GM12878 (cell line): ENCODE data around the gene MILR1. TPM values are rescaled to one million over a fixed set of nuclear protein-coding genes. Genes with fewer than 3 reads are reported as not detected.

ENCODE experiments used
- ATAC-seq: fragments of 200-7000 bp; cut with Tn5 transposase; 3 replicates; pipeline ENCODE4 v1.9.1; 2020; ENCODE audit warnings: mild to moderate bottlenecking, moderate library complexity
- BruUV-seq: library from RNA; stranded (reverse); fragments of 400-500 nt; replicated peaks from 2 replicates; lab custom pipeline; 2021; lab: Mats Ljungman, UMichigan
- CTCF ChIA-PET: fragments of 300-600 bp; sonication (Branson Sonifier 250); formaldehyde crosslinking; extraction: SDS; loops from one replicate; lab custom pipeline; 2021; ENCODE audit warnings: inconsistent platforms; lab: Yijun Ruan, JAX
- POLR2A ChIA-PET: fragments of 350-600 bp; formaldehyde crosslinking; extraction: SDS; loops from one replicate; lab custom pipeline; 2021; ENCODE audit warnings: inconsistent platforms; lab: Charles Lee
- RAD21 ChIA-PET: fragments of 300-600 bp; sonication (Branson Sonifier 250); formaldehyde crosslinking; loops from one replicate; lab custom pipeline; 2023; ENCODE audit warnings: antibody characterized with exemption; ENCODE audit not compliant: unreplicated experiment; lab: Charles Lee
- SMC1A ChIA-PET: fragments of 300-600 bp; sonication (Branson Sonifier 250); formaldehyde crosslinking; loops from one replicate; lab custom pipeline; 2023; ENCODE audit not compliant: unreplicated experiment, uncharacterized antibody; lab: Charles Lee
- DNase-seq: peaks from one replicate; pipeline ENCODE4 v3.0.0-alpha.2; 2011; ENCODE audit warnings: low read depth, low spot score
- FAIRE-seq: peaks from 3 replicates; lab custom pipeline; 2011; peaks lifted over from hg19 to GRCh38; lab: Jason Lieb, UNC
- H2AFZ ChIP-seq: 2 replicates; pipeline ENCODE4 v1.6.0; 2011; ENCODE audit warnings: low read depth, low read length, control low read depth; ENCODE audit not compliant: control insufficient read depth
- H3K27ac ChIP-seq: 2 replicates; pipeline ENCODE4 v1.5.1; 2011; ENCODE audit warnings: control low read depth; ENCODE audit not compliant: control insufficient read depth, insufficient read depth
- H3K27me3 ChIP-seq, 2 experiments: replicated peaks in 1 of 2; 2 replicates each; pipeline versions ENCODE4 v1.6.0 to v1.6.1; 2011; ENCODE audit warnings: low read length in 1 of 2; ENCODE audit not compliant: control insufficient read depth in 2 of 2, insufficient read depth in 2 of 2
- H3K36me3 ChIP-seq, 2 experiments: 2 replicates each; pipeline ENCODE4 v1.5.1; 2011; ENCODE audit warnings: low read length in 1 of 2; ENCODE audit not compliant: control insufficient read depth in 2 of 2, insufficient read depth in 2 of 2
- H3K4me1 ChIP-seq: 2 replicates; pipeline ENCODE4 v1.6.1; 2011; ENCODE audit warnings: mild to moderate bottlenecking, low read length, moderate library complexity, mixed read lengths; ENCODE audit not compliant: control insufficient read depth, insufficient read depth
- H3K4me2 ChIP-seq: 2 replicates; pipeline ENCODE4 v1.6.0; 2011; ENCODE audit warnings: control low read depth; ENCODE audit not compliant: control insufficient read depth, insufficient read depth
- H3K4me3 ChIP-seq: fragments of 200-600 bp; sonication (generic); 2 replicates; pipeline ENCODE4 v1.5.1; 2016
- H3K79me2 ChIP-seq: 2 replicates; pipeline ENCODE4 v1.6.0; 2011; ENCODE audit warnings: low read length; ENCODE audit not compliant: control insufficient read depth, insufficient read depth
- H3K9ac ChIP-seq: 2 replicates; pipeline ENCODE4 v1.8.0; 2011; ENCODE audit warnings: low read length, control low read depth, mixed read lengths; ENCODE audit not compliant: control insufficient read depth, insufficient read depth
- H3K9me3 ChIP-seq: replicated peaks from 3 replicates; pipeline ENCODE4 v1.5.1; 2011; ENCODE audit warnings: mild to moderate bottlenecking, low read length; ENCODE audit not compliant: control insufficient read depth, insufficient read depth
- H4K20me1 ChIP-seq: 2 replicates; pipeline ENCODE4 v1.6.0; 2011; ENCODE audit not compliant: control insufficient read depth, insufficient read depth
- CHD1 ChIP-seq: IDR thresholded peaks from 2 replicates; pipeline ENCODE4 v1.6.1; 2012; ENCODE audit warnings: low read depth, low read length, improper control_type of control experiment
- FOXM1 ChIP-seq: IDR thresholded peaks from 2 replicates; pipeline ENCODE4 v1.6.1; 2012; ENCODE audit warnings: low read depth, mild to moderate bottlenecking, inconsistent platforms, low read length, moderate library complexity
- IKZF2 ChIP-seq, 2 experiments: fragments of 450-650 bp; IDR thresholded peaks; 2 replicates each; pipeline ENCODE4 v1.6.1; 2017; ENCODE audit warnings: mild to moderate bottlenecking in 2 of 2, moderate library complexity in 2 of 2
- KDM1A ChIP-seq: fragments of 200-600 bp; sonication (generic); IDR thresholded peaks from 2 replicates; pipeline ENCODE4 v1.6.1; 2016; ENCODE audit warnings: borderline replicate concordance
- RAD51 ChIP-seq: fragments of 450-650 bp; IDR thresholded peaks from 2 replicates; pipeline ENCODE4 v1.6.1; 2016; ENCODE audit warnings: moderate library complexity, mild to moderate bottlenecking, inconsistent platforms
- RUNX3 ChIP-seq: IDR thresholded peaks from 2 replicates; pipeline ENCODE4 v1.6.1; 2012; ENCODE audit warnings: low read length, inconsistent platforms
- WRNIP1 ChIP-seq: IDR thresholded peaks from 2 replicates; pipeline ENCODE4 v1.6.1; 2011; ENCODE audit warnings: low read depth, low read length, improper control_type of control experiment, borderline replicate concordance
- WGBS: methylation state at CpG from one replicate; pipeline ENCODE4 v1.1.6; 2016; ENCODE audit warnings: low lambda C conversion rate; ENCODE audit not compliant: insufficient replicate concordance, insufficient coverage; ENCODE audit errors: missing lambda C conversion rate; 5-methylcytosine and 5-hydroxymethylcytosine counted together
- in situ Hi-C: fragments of 300-500 bp; cut with MboI; formaldehyde crosslinking; loops from 9 replicates; pipeline ENCODE4 v1.14.3; 2018; ENCODE audit warnings: mixed read lengths
- intact Hi-C: fragments of 100-400 bp; cut with micrococcal nuclease; formaldehyde crosslinking; loops from one replicate; pipeline ENCODE4 v1.14.2; 2022; ENCODE audit not compliant: unreplicated experiment
- polyA plus RNA-seq, 11 experiments: library from polyadenylated mRNA; depleted of rRNA in 4 of 11; unstranded in 6 of 11; stranded (reverse) in 5 of 11; fragments of >200 nt; fragmentation: Nextera tagmentation in 4 of 11; fragmentation: Illumina TruSeq in 1 of 11; extraction: Ambion mirVana in 4 of 11; extraction: Trizol in 1 of 11; gene quantifications; 1 replicate in 1 of 11; 2 replicates in 10 of 11; pipeline versions ENCODE4 v1.2.1 to v1.2.3, GENCODE V29; 2011 to 2016; ENCODE audit warnings: inconsistent platforms in 2 of 11, missing spikeins in 2 of 11, low read depth in 1 of 11
- total RNA-seq, 4 experiments: library from RNA; depleted of rRNA in 3 of 4; stranded (reverse); fragments of >200 nt in 3 of 4; fragmentation: Illumina TruSeq in 1 of 4; extraction: Trizol in 1 of 4; gene quantifications; 2 replicates each; pipeline versions ENCODE4 v1.2.1 to v1.2.3, GENCODE V29; 2013 to 2021
- TF ChIP-seq, protein P1 (sequence below): IDR thresholded peaks from 2 replicates; pipeline ENCODE4 v1.6.1; 2012; ENCODE audit warnings: low read depth, low read length, improper control_type of control experiment
- TF ChIP-seq, protein P2 (sequence below): fragments of 450-650 bp; IDR thresholded peaks from 2 replicates; pipeline ENCODE4 v1.6.1; 2017; ENCODE audit warnings: antibody characterized with exemption, mild to moderate bottlenecking, moderate library complexity

MILR1 gene
- total and polyA plus RNA-seq, 10 of the 15 experiments (the other 5 are each of a cell fraction or from before 2014, with no cell fraction given) = 2.0 to 47.2 (median 17.2) TPM

DNA sequence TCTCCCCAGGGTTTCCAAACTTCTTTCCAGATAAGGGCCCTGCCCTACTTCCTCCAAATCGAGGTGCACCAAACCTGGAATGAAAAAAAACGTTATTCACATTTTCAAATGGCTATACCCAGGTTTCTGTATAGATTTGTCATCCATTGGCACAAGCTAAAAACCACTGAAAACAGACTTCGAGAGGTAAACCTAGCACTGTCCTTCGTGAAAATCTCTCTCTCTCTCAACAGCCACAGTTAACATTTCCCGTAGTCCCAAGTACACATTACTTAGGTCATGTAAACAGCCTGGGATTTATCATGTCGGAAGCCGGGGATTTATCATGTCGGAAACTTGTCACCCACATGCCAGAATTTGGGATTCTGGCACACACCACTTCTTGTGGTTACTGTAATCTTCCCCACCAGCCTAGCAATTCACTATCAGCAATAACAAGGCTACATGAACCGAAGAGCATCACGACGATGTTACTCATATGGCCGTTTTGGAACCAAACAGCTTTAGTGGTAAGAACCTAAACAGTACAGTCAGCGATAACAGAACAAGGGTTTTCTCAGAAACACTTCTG is 55.9 kb downstream of the MILR1 start:
- WGBS = under 1% methylated on average over 13 of the region's 13 CpGs
- Histone ChIP-seq H3K27ac (peak overlapping the region; percentile 100), H3K4me2 (peak overlapping the region; percentile 66), H3K27me3 (no peaks in the 10 kb centered on the region), H3K4me1 (peaks cover 7% of the 10 kb centered on the region; the same call in 1 of the 2 replicates), H3K4me3 (peak overlapping the region; percentile 100), H3K9ac (peak overlapping the region; percentile 100), H2AFZ (no peak overlapping the region), H3K36me3 (peaks cover 14 to 44% of the 10 kb centered on the region in 2 experiments), H4K20me1 (peaks cover 10% of the 10 kb centered on the region), H3K9me3 (no peaks in the 10 kb centered on the region), H3K79me2 (peaks cover 85% of the 10 kb centered on the region)
- TF ChIP-seq RAD51 (0 out of 2 replicates have a peak, but pooled peaks have one; percentile 7), RUNX3 (peak; percentile 23; the same call in 1 of the 2 replicates), FOXM1 (0 out of 2 replicates have a peak, but pooled peaks have one; percentile 27), KDM1A (no peak), WRNIP1 (0 out of 2 replicates have a peak, but pooled peaks have one; percentile 17), IKZF2 (IDR thresholded peaks at IDR 0.05) (0 out of 4 replicates have a peak, but pooled peaks of 1 of the 2 experiments have one; percentile 28), CHD1 (0 out of 2 replicates have a peak, but pooled peaks have one; percentile 3)
- TF ChIP-seq, protein P1, sequence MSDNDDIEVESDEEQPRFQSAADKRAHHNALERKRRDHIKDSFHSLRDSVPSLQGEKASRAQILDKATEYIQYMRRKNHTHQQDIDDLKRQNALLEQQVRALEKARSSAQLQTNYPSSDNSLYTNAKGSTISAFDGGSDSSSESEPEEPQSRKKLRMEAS = no peak
- TF ChIP-seq, protein P2, sequence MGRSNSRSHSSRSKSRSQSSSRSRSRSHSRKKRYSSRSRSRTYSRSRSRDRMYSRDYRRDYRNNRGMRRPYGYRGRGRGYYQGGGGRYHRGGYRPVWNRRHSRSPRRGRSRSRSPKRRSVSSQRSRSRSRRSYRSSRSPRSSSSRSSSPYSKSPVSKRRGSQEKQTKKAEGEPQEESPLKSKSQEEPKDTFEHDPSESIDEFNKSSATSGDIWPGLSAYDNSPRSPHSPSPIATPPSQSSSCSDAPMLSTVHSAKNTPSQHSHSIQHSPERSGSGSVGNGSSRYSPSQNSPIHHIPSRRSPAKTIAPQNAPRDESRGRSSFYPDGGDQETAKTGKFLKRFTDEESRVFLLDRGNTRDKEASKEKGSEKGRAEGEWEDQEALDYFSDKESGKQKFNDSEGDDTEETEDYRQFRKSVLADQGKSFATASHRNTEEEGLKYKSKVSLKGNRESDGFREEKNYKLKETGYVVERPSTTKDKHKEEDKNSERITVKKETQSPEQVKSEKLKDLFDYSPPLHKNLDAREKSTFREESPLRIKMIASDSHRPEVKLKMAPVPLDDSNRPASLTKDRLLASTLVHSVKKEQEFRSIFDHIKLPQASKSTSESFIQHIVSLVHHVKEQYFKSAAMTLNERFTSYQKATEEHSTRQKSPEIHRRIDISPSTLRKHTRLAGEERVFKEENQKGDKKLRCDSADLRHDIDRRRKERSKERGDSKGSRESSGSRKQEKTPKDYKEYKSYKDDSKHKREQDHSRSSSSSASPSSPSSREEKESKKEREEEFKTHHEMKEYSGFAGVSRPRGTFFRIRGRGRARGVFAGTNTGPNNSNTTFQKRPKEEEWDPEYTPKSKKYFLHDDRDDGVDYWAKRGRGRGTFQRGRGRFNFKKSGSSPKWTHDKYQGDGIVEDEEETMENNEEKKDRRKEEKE = 0 out of 2 replicates have a peak, but pooled peaks have one; percentile 34
- SMC1A ChIA-PET = interaction anchor here (0.7 to 2.9 kb wide), 12 partner anchors 9 to 146 kb away, joined by 3 to 25 read pairs (median 4); partner anchors contain the start of gene POLG2
- POLR2A ChIA-PET = interaction anchor here (0.7 to 3.0 kb wide), 11 partner anchors 8 to 1497 kb away, joined by 3 to 64 read pairs (median 4); partner anchors contain the start of gene POLG2
- intact Hi-C loops (loop anchor here (1.0 kb wide), 1 partner anchor 8 kb away; the partner anchor contains the start of gene POLG2), in situ Hi-C loops (loop anchor here (10.0 kb wide), 2 partner anchors 140 to 660 kb away; partner anchors contain the start of gene SMARCD2)
- FAIRE-seq (no peak), DNase-seq (no peak), ATAC-seq (no peak)
- RAD21 ChIA-PET = interaction anchor here (1.0 to 2.1 kb wide), 9 partner anchors 8 to 144 kb away, joined by 3 to 7 read pairs (median 4); partner anchors contain the start of gene POLG2
- CTCF ChIA-PET = interaction anchor here (0.8 to 17.7 kb wide), 7 partner anchors 11 to 129 kb away, joined by 3 to 350 read pairs (median 4); partner anchors contain the start of gene POLG2
- no TSS peak for BruUV-seq
